DOHH2 (cell line): ENCODE measurements around the gene HID1.

Experiments
- H3F3A ChIP-seq: fragments of 200-600 bp; sonication (generic), shearing (Covaris generic); 2 replicates; pipeline ENCODE4 v1.6.0; 2016; ENCODE audit warnings: antibody characterized with exemption, mild to moderate bottlenecking; ENCODE audit not compliant: control insufficient read depth, insufficient read depth
- H3K27ac ChIP-seq: fragments of 200-600 bp; sonication (generic); 2 replicates; pipeline ENCODE4 v1.5.1; 2014; ENCODE audit warnings: low read depth, mild to moderate bottlenecking, low read length, moderate library complexity
- H3K27me3 ChIP-seq: fragments of 200-600 bp; sonication (generic); 2 replicates; pipeline ENCODE4 v1.6.1; 2014; ENCODE audit warnings: mild to moderate bottlenecking, low read length, mixed read lengths; ENCODE audit not compliant: control insufficient read depth
- H3K36me3 ChIP-seq: fragments of 200-600 bp; sonication (generic); 2 replicates; pipeline ENCODE4 v1.6.1; 2014; ENCODE audit warnings: mild to moderate bottlenecking, low read length, moderate library complexity, mixed read lengths; ENCODE audit not compliant: control insufficient read depth
- H3K4me1 ChIP-seq: fragments of 200-600 bp; sonication (generic); 2 replicates; pipeline ENCODE4 v1.6.1; 2014; ENCODE audit warnings: mild to moderate bottlenecking, low read length, mixed read lengths; ENCODE audit not compliant: control insufficient read depth
- H3K4me2 ChIP-seq: fragments of 200-600 bp; sonication (generic); 2 replicates; pipeline ENCODE4 v1.6.0; 2014; ENCODE audit warnings: mild to moderate bottlenecking, low read length, moderate library complexity
- H3K4me3 ChIP-seq: fragments of 200-600 bp; sonication (generic); 2 replicates; pipeline ENCODE4 v1.5.1; 2014; ENCODE audit warnings: mild to moderate bottlenecking, low read length, mixed read lengths
- H3K79me2 ChIP-seq: fragments of 200-600 bp; sonication (generic); 2 replicates; pipeline ENCODE4 v1.6.1; 2014; ENCODE audit warnings: mild to moderate bottlenecking, low read length, mixed read lengths; ENCODE audit not compliant: control insufficient read depth
- H3K9me2 ChIP-seq: fragments of 200-600 bp; sonication (generic); replicated peaks from 2 replicates; pipeline ENCODE4 v1.6.1; 2014; ENCODE audit warnings: mild to moderate bottlenecking, low read length, mixed read lengths; ENCODE audit not compliant: control insufficient read depth
- H3K9me3 ChIP-seq: fragments of 200-600 bp; sonication (generic); 2 replicates; pipeline ENCODE4 v1.6.1; 2014; ENCODE audit warnings: antibody characterized with exemption, low read length, mixed read lengths; ENCODE audit not compliant: control insufficient read depth, insufficient read depth
- H4K20me1 ChIP-seq: fragments of 200-600 bp; sonication (generic); 2 replicates; pipeline ENCODE4 v1.6.0; 2014; ENCODE audit warnings: low read depth, mild to moderate bottlenecking, antibody characterized with exemption, low read length, moderate library complexity; ENCODE audit not compliant: control insufficient read depth, insufficient read depth
- EZH2phosphoT487 ChIP-seq: fragments of 200-600 bp; sonication (generic); IDR thresholded peaks from 2 replicates; pipeline ENCODE4 v1.6.1; 2017; ENCODE audit warnings: borderline replicate concordance, mild to moderate bottlenecking, antibody characterized with exemption, low read length, moderate library complexity, mixed read lengths
- TF ChIP-seq, protein P1 (sequence below): fragments of 200-600 bp; sonication (generic); IDR thresholded peaks from one replicate; pipeline ENCODE4 v1.5.1; 2014; ENCODE audit warnings: antibody characterized with exemption, mild to moderate bottlenecking, low read depth, low read length; ENCODE audit not compliant: poor library complexity, severe bottlenecking

HID1 gene

DNA sequence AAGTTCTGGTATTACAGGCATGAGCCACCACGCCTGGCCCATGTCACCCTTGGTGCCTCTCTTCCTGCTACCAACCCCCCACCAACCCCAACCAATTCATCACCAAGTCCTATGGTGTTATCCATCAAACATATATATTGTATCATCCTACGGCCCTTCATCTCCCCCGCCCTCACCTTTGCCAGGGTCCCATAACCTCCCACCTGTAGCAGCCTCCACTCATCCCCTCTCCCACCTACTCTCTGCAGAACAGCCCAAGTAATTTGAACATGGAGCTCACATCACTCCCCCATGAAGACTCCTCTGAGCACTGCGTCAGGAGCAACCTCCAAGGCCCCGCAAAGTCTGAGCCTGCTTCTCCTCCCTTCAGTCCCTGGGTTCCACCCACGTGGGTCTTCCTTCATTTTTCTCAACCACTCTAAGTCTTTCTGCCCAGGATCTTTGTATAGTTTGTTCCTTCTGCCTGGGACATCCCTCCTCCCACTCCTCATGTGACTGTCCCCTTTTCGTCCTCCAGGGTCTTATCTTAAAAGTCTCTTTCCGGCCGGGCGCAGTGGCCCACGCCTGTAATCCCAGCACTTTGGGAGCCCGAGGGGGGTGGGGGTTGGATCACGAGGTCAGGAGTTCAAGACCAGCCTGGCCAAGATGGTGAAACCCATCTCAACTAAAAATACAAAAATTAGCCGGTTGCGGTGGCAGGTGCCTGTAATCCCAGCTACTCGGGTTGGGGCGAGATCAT, 7.0 kb upstream of the HID1 start:
- no peaks in the 10 kb centered on the region for H3K36me3 ChIP-seq
- H3K4me3 ChIP-seq: no peak overlapping the region
- no peaks in the 10 kb centered on the region for H4K20me1 ChIP-seq
- no peaks in the 10 kb centered on the region for H3F3A ChIP-seq
- peaks cover 12% of the 10 kb centered on the region for H3K4me1 ChIP-seq
- no peak overlapping the region for H3K4me2 ChIP-seq
- TF ChIP-seq EZH2phosphoT487: no peak
- TF ChIP-seq, protein P1, sequence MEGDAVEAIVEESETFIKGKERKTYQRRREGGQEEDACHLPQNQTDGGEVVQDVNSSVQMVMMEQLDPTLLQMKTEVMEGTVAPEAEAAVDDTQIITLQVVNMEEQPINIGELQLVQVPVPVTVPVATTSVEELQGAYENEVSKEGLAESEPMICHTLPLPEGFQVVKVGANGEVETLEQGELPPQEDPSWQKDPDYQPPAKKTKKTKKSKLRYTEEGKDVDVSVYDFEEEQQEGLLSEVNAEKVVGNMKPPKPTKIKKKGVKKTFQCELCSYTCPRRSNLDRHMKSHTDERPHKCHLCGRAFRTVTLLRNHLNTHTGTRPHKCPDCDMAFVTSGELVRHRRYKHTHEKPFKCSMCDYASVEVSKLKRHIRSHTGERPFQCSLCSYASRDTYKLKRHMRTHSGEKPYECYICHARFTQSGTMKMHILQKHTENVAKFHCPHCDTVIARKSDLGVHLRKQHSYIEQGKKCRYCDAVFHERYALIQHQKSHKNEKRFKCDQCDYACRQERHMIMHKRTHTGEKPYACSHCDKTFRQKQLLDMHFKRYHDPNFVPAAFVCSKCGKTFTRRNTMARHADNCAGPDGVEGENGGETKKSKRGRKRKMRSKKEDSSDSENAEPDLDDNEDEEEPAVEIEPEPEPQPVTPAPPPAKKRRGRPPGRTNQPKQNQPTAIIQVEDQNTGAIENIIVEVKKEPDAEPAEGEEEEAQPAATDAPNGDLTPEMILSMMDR: no peak
- H3K27ac ChIP-seq: no peak overlapping the region
- no peaks in the 10 kb centered on the region for H3K9me2 ChIP-seq
- H3K9me3 ChIP-seq: no peaks in the 10 kb centered on the region
- peaks cover 24% of the 10 kb centered on the region for H3K27me3 ChIP-seq
- no peaks in the 10 kb centered on the region for H3K79me2 ChIP-seq

DNA sequence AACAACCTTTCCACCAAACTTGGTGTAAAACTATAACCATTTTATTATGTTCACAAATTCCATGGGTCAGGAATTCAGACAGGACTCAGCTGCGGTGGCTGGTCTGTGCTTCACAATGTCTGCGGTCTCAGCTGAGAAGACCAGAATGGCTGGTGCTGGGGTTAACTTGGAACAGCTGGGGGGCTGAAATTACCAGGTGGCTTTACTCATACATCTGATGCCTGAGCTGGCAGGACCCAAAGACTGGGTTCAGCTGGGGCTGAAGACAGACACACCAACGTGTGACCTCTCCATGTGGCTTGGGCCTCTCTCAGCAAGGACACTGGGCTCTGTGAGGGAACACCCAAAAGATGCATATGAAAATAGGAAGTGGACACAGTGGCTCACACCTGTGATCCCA, 5.7 kb upstream of the HID1 start:
- Histone ChIP-seq H3K27ac (no peak overlapping the region), H4K20me1 (no peaks in the 10 kb centered on the region), H3K79me2 (no peaks in the 10 kb centered on the region), H3K36me3 (no peaks in the 10 kb centered on the region), H3K4me1 (peaks cover 12% of the 10 kb centered on the region), H3K9me3 (no peaks in the 10 kb centered on the region), H3K4me2 (no peak overlapping the region), H3F3A (no peaks in the 10 kb centered on the region), H3K9me2 (no peaks in the 10 kb centered on the region), H3K27me3 (peaks cover 27% of the 10 kb centered on the region), H3K4me3 (no peak overlapping the region)
- TF ChIP-seq, protein P1: no peak
- TF ChIP-seq EZH2phosphoT487: no peak

DNA sequence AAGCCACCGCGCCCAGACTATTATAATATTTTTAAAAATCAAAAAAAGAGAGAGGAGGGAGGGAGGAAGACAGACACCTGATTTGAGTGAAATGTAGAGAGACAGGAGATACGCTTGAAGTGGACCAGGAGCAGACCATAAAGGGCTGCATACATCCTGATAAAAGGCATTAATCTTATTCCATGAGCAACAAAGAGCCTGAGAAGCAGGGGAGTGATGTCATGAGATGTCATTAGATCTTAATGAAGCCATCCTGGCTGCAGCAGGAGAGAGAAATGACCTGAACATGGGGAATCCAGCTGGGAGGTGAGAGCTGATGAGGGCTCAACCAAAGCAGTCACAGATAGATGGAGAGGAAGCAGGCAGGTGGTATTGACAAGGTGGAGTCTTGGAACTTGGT, 5.2 kb upstream of the HID1 start:
- H3K36me3 ChIP-seq: no peaks in the 10 kb centered on the region
- no peaks in the 10 kb centered on the region for H3K9me3 ChIP-seq
- H3K9me2 ChIP-seq: no peaks in the 10 kb centered on the region
- H3F3A ChIP-seq: no peaks in the 10 kb centered on the region
- no peaks in the 10 kb centered on the region for H4K20me1 ChIP-seq
- peaks cover 16% of the 10 kb centered on the region for H3K4me1 ChIP-seq
- H3K27ac ChIP-seq: no peak overlapping the region
- TF ChIP-seq, protein P1: no peak
- no peak for TF ChIP-seq EZH2phosphoT487
- no peak overlapping the region for H3K4me3 ChIP-seq
- peaks cover 31% of the 10 kb centered on the region for H3K27me3 ChIP-seq
- H3K4me2 ChIP-seq: no peak overlapping the region
- no peaks in the 10 kb centered on the region for H3K79me2 ChIP-seq
